ENCODE measurements around the gene SLFN12L.
"Not testable (repeated sequence)": the region's sequence is repeated elsewhere in the genome, so short reads cannot be mapped to it uniquely, and the experiment has no call there.

The SLFN12L gene

DNA sequence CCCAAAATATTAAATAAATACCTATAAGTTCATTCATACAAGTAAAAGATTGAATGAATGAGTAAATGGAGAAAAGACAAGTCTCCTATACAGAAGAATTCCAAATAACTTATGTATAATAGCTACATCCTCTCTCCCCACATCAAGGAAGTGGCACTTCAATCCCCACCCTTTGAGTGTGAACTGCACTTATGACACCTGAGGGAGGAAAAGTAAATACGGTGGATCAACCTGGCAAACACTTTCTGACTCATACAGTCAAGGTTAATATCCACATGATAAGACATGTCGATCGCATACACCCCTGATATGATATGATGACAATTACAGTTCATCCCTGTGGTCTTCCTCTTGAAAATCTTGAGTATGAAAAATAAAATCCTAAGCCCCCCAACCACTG is 18.0 kb downstream of the SLFN12L start:
- Histone ChIP-seq H3K4me3 (ENCODE audit: low read length) (no peak overlapping the region), H3K27me3 (ENCODE audit: control insufficient read depth, insufficient read depth, low read length) (no peaks in the 10 kb centered on the region), H3K9ac (ENCODE audit: low read length) (no peak overlapping the region), H3K27ac (ENCODE audit: low read depth, low read length) (no peak overlapping the region), H3K4me1 (ENCODE audit: control insufficient read depth, insufficient read depth, low read length) (no peaks in the 10 kb centered on the region), H3K36me3 (ENCODE audit: control insufficient read depth, insufficient read depth, low read length) (no peaks in the 10 kb centered on the region)

DNA sequence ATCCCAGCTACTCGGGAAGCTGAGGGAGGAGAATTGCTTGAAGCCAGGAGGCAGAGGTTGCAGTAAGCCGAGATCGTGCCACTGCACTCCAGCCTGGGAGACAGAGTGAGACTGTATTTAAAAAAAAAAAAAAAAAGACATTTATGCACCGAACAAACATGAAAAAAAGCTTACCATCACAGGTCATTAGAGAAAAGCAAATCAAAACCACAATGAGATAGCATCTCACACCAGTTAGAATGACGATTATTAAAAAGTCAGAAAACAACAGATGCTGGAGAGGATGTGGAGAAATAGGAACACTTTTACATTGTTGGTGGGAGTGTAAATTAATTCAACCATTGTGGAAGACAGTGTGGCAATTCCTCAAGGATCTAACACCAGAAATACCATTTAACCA is 19.0 kb downstream of the SLFN12L start:
- H3K27me3 ChIP-seq (ENCODE audit: control insufficient read depth, insufficient read depth, low read length); H3K9ac ChIP-seq (ENCODE audit: low read length); H3K4me1 ChIP-seq (ENCODE audit: control insufficient read depth, insufficient read depth, low read length); H3K27ac ChIP-seq (ENCODE audit: low read depth, low read length); H3K4me3 ChIP-seq (ENCODE audit: low read length); H3K36me3 ChIP-seq (ENCODE audit: control insufficient read depth, insufficient read depth, low read length): not testable (repeated sequence)

DNA sequence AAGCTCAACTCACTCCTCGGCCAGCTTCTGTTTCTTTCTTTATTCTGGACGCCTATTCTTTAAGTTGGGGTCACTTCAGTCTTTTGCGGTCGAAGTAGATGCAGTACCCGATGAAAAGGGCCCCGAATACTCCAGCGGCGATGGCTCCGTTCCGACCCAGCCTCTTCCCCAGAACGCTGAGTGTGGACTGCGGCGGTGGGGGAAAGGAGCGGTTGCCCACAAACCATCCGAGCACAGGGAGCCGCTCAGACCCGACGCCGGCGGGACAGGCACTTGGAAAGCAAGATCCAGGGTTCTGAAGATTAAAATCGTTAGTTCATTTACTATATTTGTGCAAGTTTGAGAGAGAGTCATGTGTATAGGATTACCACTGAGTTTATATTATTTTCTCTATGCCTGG is 22.5 kb downstream of the SLFN12L start:
- Histone ChIP-seq H3K4me3 (ENCODE audit: low read length) (no peak overlapping the region), H3K9ac (ENCODE audit: low read length) (no peak overlapping the region), H3K4me1 (ENCODE audit: control insufficient read depth, insufficient read depth, low read length) (no peaks in the 10 kb centered on the region), H3K36me3 (ENCODE audit: control insufficient read depth, insufficient read depth, low read length) (no peaks in the 10 kb centered on the region), H3K27ac (ENCODE audit: low read depth, low read length) (no peak overlapping the region), H3K27me3 (ENCODE audit: control insufficient read depth, insufficient read depth, low read length) (no peaks in the 10 kb centered on the region)

DNA sequence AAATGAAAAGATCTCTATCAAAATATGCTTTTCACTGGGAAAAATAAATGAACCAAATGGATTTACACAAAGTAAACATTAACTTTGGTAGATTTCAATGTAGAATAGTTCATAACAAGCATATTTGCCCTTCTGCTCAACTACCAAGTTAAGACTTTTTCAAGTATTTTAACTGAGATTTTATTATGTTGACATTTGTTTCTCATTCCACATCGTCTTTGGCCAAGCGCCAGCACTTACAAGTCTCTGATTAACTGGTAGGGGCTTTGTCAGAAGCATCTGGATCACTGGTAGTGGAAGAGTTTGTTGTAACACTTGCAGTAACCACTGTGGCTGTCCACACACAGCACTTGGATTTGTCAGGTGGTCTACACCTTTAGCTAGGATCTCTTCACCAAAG is 22.9 kb downstream of the SLFN12L start:
- no peak overlapping the region for H3K4me3 ChIP-seq (ENCODE audit: low read length)
- H3K27me3 ChIP-seq (ENCODE audit: control insufficient read depth, insufficient read depth, low read length), result no peaks in the 10 kb centered on the region
- H3K27ac ChIP-seq (ENCODE audit: low read depth, low read length), result no peak overlapping the region

DNA sequence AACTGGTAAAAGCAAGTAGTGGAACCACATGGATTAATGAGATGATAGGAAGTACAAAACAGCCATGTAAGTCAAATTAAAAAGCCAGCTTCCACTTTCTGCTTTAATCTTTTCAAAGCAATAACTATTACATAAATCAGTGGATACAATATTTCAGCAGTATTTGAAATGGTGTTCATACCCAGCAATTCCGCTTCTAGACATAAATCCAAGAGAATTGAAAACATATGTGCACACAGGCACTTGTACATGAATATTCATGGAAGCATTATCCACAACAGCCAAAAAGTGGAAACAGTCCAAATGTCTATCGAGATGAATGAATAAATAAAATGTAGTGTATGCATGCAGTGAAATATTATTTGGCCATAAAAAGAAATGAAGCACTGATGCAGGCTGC is 27.4 kb downstream of the SLFN12L start:
- Histone ChIP-seq H3K9ac (ENCODE audit: low read length) (no peak overlapping the region), H3K4me3 (ENCODE audit: low read length) (no peak overlapping the region), H3K4me1 (ENCODE audit: control insufficient read depth, insufficient read depth, low read length) (no peaks in the 10 kb centered on the region), H3K27me3 (ENCODE audit: control insufficient read depth, insufficient read depth, low read length) (no peaks in the 10 kb centered on the region), H3K27ac (ENCODE audit: low read depth, low read length) (no peak overlapping the region), H3K36me3 (ENCODE audit: control insufficient read depth, insufficient read depth, low read length) (no peaks in the 10 kb centered on the region)

More for the DNA sequence above, 22.9 kb downstream of the SLFN12L start:
- H3K36me3 ChIP-seq (ENCODE audit: control insufficient read depth, insufficient read depth, low read length), result no peaks in the 10 kb centered on the region
- H3K4me1 ChIP-seq (ENCODE audit: control insufficient read depth, insufficient read depth, low read length), result no peaks in the 10 kb centered on the region
- H3K9ac ChIP-seq (ENCODE audit: low read length), result no peak overlapping the region

DNA sequence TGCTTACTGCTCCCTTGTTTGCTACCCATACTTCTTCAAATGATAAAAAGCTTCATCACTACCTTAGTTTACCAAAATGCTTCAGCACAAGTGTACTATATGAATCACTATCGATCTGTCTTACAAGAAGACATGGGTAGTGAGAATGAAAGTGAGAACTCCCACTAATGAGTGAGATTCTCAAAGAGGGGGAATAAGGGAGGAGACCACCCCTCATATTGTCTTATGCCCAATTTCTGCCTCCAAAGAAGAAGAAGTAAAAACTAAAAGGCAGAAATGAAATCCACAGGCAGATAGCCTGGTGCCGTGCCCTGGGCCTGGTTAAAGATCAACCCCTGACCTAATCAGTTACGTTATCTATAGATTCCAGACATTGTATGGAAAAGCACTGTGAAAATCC is 29.8 kb downstream of the SLFN12L start:
- not testable (repeated sequence) for H3K27me3 ChIP-seq (ENCODE audit: control insufficient read depth, insufficient read depth, low read length); H3K27ac ChIP-seq (ENCODE audit: low read depth, low read length); H3K4me1 ChIP-seq (ENCODE audit: control insufficient read depth, insufficient read depth, low read length); H3K4me3 ChIP-seq (ENCODE audit: low read length); H3K36me3 ChIP-seq (ENCODE audit: control insufficient read depth, insufficient read depth, low read length); H3K9ac ChIP-seq (ENCODE audit: low read length)

DNA sequence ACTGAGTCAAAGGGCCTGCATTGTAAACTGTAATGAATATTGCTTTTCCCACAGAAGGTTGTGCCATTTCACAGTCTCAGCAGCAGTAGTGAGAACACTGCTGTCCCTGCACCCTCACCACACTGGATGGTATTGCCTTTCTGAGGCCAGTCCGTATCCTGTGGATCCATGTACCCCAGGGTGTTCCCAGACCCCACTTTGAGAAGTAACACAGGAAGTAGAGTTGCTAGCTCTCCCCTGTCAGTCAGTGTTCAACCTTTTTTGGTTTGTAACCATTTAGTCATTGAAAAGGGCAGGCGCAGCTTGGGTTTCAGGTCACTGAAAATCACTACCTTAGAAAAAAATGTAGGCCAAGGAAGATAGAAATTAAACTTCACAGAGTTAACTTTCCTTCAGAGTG is 37.9 kb downstream of the SLFN12L start:
- Histone ChIP-seq H3K27ac (ENCODE audit: low read depth, low read length) (no peak overlapping the region), H3K4me3 (ENCODE audit: low read length) (no peak overlapping the region), H3K4me1 (ENCODE audit: control insufficient read depth, insufficient read depth, low read length) (no peaks in the 10 kb centered on the region), H3K36me3 (ENCODE audit: control insufficient read depth, insufficient read depth, low read length) (no peaks in the 10 kb centered on the region), H3K27me3 (ENCODE audit: control insufficient read depth, insufficient read depth, low read length) (peaks cover 15% of the 10 kb centered on the region), H3K9ac (ENCODE audit: low read length) (no peak overlapping the region)

DNA sequence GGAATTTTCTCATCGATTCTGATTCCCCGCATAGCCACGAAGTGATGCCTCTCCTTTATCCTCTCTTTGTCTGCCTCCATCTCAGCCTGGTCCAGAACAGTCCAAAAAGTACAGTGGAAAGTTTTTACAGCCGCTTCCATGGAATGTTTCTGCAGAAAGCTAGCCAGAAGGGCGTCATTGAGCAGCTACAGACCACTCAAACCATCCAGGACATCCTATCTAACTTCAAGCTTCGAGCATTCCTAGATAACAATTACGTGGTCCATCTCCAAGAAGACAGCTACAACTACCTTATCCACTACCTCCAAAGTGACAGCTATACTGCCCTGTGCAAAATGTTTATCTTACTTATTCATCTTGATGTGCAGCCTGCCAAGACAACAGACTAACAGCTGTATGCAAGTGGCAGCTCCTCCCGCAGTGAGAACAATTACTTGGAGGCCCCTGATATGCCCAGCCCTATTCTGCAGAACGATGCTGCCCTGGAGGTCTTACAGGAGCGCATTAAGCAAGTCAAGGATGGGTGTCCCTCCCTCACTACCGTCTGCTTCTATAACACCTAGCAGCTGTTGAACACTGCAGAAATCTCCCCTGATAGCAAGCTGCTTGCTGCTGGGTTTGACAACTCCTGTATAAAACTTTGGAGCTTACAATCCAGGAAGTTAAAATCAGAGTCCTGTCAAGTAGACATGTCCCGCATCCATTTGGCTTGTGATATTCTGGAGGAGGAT is 38.9 kb downstream of the SLFN12L start:
- no peak overlapping the region for H3K27ac ChIP-seq (ENCODE audit: low read depth, low read length)
- no peak overlapping the region for H3K9ac ChIP-seq (ENCODE audit: low read length)
- peaks cover 18% of the 10 kb centered on the region for H3K27me3 ChIP-seq (ENCODE audit: control insufficient read depth, insufficient read depth, low read length)
- H3K36me3 ChIP-seq (ENCODE audit: control insufficient read depth, insufficient read depth, low read length), result no peaks in the 10 kb centered on the region
- H3K4me1 ChIP-seq (ENCODE audit: control insufficient read depth, insufficient read depth, low read length), result no peaks in the 10 kb centered on the region
- H3K4me3 ChIP-seq (ENCODE audit: low read length), result no peak overlapping the region

DNA sequence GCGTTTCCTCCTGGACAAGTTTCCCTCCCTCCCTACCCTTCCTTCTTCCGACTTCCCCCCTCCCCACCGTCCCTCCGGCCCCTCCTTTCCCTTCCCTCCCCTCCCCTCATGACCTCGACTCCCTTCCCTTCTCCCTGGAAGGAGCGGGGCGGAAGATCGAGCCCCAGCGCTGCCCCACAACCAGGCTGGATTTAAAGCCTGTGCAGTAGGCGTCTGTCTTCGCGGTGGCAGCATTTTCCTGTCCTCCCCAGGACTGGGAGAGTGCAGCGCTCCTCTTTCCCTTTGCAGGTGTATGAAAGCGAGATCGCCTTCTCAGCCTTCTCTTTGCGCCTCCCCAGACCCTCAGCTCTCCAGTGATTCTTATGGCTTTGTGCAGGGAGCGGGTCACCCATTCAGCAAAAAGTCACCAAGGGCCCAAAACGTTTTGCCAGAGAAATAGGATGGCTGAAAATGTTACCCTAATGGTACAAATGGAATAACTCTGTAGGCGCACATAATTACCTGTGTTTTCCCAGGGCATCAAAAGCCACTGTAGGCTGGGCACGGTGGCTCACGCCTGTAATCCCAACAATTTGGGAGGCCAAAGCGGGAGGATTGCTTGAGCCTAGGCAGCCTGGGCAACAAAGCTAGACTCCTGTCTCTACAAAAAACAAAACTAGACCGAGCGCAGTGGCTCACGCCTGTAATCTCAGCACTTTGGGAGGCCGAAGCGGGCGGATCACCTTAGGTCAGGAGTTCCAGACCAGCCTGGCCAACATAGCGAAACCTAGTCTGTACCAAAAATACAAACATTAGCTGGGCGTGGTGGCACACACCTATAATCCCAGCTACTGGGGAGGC is 40.8 kb downstream of the SLFN12L start:
- Histone ChIP-seq H3K4me1 (ENCODE audit: control insufficient read depth, insufficient read depth, low read length) (no peaks in the 10 kb centered on the region), H3K9ac (ENCODE audit: low read length) (no peak overlapping the region), H3K27ac (ENCODE audit: low read depth, low read length) (no peak overlapping the region), H3K27me3 (ENCODE audit: control insufficient read depth, insufficient read depth, low read length) (peaks cover 26% of the 10 kb centered on the region), H3K36me3 (ENCODE audit: control insufficient read depth, insufficient read depth, low read length) (no peaks in the 10 kb centered on the region), H3K4me3 (ENCODE audit: low read length) (no peak overlapping the region)

DNA sequence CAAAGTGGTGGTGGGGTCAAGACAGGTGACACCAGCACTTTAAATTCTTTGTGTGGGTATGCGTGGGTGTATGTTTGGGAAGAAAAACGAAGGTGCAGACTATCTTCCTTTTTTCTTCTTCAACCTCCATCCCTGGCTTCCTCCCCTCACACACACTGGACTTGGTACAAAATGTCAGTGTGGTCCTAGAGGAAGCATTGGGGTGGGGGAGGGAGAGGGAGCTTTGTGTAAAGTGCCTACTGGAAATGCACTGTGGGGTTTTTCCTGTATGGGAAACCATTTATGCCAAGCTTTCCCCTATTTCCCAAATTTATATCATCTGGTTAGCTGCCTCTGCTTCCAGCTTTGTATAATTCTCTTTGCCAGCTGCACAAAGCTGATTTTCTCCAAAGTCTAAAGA is 44.4 kb downstream of the SLFN12L start:
- Histone ChIP-seq H3K4me3 (ENCODE audit: low read length) (no peak overlapping the region), H3K36me3 (ENCODE audit: control insufficient read depth, insufficient read depth, low read length) (no peaks in the 10 kb centered on the region), H3K4me1 (ENCODE audit: control insufficient read depth, insufficient read depth, low read length) (no peaks in the 10 kb centered on the region), H3K9ac (ENCODE audit: low read length) (no peak overlapping the region), H3K27ac (ENCODE audit: low read depth, low read length) (no peak overlapping the region), H3K27me3 (ENCODE audit: control insufficient read depth, insufficient read depth, low read length) (peaks cover 43% of the 10 kb centered on the region)

DNA sequence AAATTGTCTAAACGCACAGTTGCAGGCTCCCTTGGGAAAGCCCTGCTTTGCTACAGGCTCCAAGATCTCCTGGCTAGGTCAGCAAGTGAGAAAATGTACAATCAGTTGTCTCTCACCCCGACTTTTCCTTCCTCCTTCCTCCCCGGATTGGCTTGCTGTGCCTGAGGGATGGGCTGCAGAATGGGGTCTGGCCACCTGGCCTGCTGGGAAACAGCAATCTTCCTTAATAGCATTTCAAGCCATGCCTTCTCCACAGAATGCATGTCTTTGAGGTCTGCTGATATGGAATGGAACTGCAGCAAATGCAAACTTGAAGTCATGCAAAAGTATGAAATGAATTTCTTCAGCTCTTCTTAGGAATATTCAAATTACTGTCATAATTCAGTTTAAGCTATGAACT is 46.1 kb downstream of the SLFN12L start:
- Histone ChIP-seq H3K9ac (ENCODE audit: low read length) (no peak overlapping the region), H3K27ac (ENCODE audit: low read depth, low read length) (no peak overlapping the region), H3K4me3 (ENCODE audit: low read length) (no peak overlapping the region), H3K4me1 (ENCODE audit: control insufficient read depth, insufficient read depth, low read length) (no peaks in the 10 kb centered on the region), H3K27me3 (ENCODE audit: control insufficient read depth, insufficient read depth, low read length) (peaks cover 38% of the 10 kb centered on the region), H3K36me3 (ENCODE audit: control insufficient read depth, insufficient read depth, low read length) (no peaks in the 10 kb centered on the region)

DNA sequence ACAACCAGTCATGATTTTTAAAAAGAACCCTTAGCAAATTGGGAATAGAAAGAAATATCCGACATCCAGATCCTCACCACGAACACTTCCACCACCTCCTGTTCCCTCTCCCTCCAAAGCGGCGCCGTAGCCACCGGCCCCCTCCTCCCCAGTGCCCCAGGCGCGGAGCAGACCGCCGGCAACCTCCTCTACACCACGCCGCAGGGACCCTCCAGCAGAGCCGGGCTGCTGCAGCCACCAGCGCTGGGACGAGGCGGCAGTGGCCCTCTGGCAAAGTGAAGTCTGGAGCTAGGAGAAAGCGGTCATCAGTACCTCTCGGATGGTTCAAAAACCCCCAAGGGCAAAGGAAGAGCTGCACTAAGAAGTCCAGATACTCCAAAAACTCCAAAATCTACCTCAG is 47.5 kb downstream of the SLFN12L start:
- no peaks in the 10 kb centered on the region for H3K36me3 ChIP-seq (ENCODE audit: control insufficient read depth, insufficient read depth, low read length)
- H3K9ac ChIP-seq (ENCODE audit: low read length), result no peak overlapping the region
- peaks cover 28% of the 10 kb centered on the region for H3K27me3 ChIP-seq (ENCODE audit: control insufficient read depth, insufficient read depth, low read length)
- no peak overlapping the region for H3K4me3 ChIP-seq (ENCODE audit: low read length)
- no peak overlapping the region for H3K27ac ChIP-seq (ENCODE audit: low read depth, low read length)
- no peaks in the 10 kb centered on the region for H3K4me1 ChIP-seq (ENCODE audit: control insufficient read depth, insufficient read depth, low read length)

DNA sequence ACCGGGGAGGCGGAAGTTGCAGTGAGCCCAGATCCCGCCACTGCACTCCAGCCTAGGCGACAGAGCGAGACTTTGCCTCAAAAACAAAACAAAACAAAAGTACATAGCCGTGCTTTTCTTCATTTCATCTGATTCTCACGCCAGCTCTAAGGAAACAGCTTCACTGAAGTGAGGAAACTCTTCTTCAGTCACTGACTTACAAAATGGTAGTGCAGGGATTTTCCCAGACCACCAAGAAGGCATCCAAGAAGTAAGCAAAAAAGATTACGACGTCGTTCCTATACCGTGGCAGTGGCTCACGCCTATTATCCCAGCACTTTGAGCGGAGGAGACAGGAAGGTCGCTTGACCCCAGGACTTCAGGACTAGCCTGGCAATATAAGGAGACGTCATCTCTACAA is 48.5 kb downstream of the SLFN12L start:
- Histone ChIP-seq H3K4me3 (ENCODE audit: low read length) (no peak overlapping the region), H3K9ac (ENCODE audit: low read length) (no peak overlapping the region), H3K4me1 (ENCODE audit: control insufficient read depth, insufficient read depth, low read length) (no peaks in the 10 kb centered on the region), H3K27me3 (ENCODE audit: control insufficient read depth, insufficient read depth, low read length) (peaks cover 25% of the 10 kb centered on the region), H3K27ac (ENCODE audit: low read depth, low read length) (no peak overlapping the region), H3K36me3 (ENCODE audit: control insufficient read depth, insufficient read depth, low read length) (no peaks in the 10 kb centered on the region)
